ENCODE results near the gene AP1S3. TPM values are rescaled to one million over a fixed set of nuclear protein-coding genes. Genes with fewer than 3 reads are reported as not detected.

Gene AP1S3
- total RNA-seq, 1 experiment from 2014 or later, result 43.9 TPM

Other genes starting within 250 kb of the AP1S3 start
- gene SCG2, start 235.2 kb downstream of the AP1S3 start, total RNA-seq (2014; rRNA removed; shearing (Covaris generic); ENCODE audit: low replicate concordance), result 2.4 and 3.1 TPM in 2 replicates
- gene WDFY1, start 107.8 kb upstream of the AP1S3 start, total RNA-seq (2014; rRNA removed; shearing (Covaris generic); ENCODE audit: low replicate concordance), result 36.9 and 39.4 TPM in 2 replicates
- 25.3 and 28.7 TPM in 2 replicates for gene MRPL44, start 119.9 kb upstream of the AP1S3 start, total RNA-seq (2014; rRNA removed; shearing (Covaris generic); ENCODE audit: low replicate concordance)
- gene SERPINE2, start 201.7 kb upstream of the AP1S3 start, total RNA-seq (2014; rRNA removed; shearing (Covaris generic); ENCODE audit: low replicate concordance), result 90.5 and 101 TPM in 2 replicates

All from Caki2 (cell line).